Astrocyte (in vitro differentiated cells and primary cell): ENCODE data around the gene DOCK1.

Experiments
- CTCF ChIP-seq: IDR thresholded peaks from 2 replicates; pipeline ENCODE4 v1.5.1; 2011; ENCODE audit warnings: low read depth, mild to moderate bottlenecking, inconsistent platforms, low read length, moderate library complexity; ENCODE audit not compliant: insufficient read depth
- EZH2 ChIP-seq: IDR thresholded peaks from 2 replicates; pipeline ENCODE4 v1.6.1; 2012; ENCODE audit warnings: mild to moderate bottlenecking, low read length, inconsistent platforms; ENCODE audit not compliant: insufficient read depth

GRCh38 chr10:127319691-127320090 lies 414.5 kb downstream of the DOCK1 start:
- TF ChIP-seq CTCF, result no peak
- TF ChIP-seq EZH2, result no peak
